Keratinocyte (primary cell): ENCODE results near the gene NDOR1. TPM values are rescaled to one million over a fixed set of nuclear protein-coding genes. Genes with fewer than 3 reads are reported as not detected.

ENCODE experiments used
- DNase-seq: peaks from one replicate; pipeline ENCODE4 v3.0.0-alpha.2; 2011; ENCODE audit warnings: low read depth, missing footprints, low spot score
- FAIRE-seq: peaks from 2 replicates; lab custom pipeline; 2011; peaks lifted over from hg19 to GRCh38; lab: Jason Lieb, UNC
- H2AFZ ChIP-seq: 2 replicates; pipeline ENCODE4 v1.6.0; 2012; ENCODE audit warnings: low read length, control low read depth, inconsistent platforms; ENCODE audit not compliant: control insufficient read depth
- H3K27ac ChIP-seq: 2 replicates; pipeline ENCODE4 v1.5.1; 2011; ENCODE audit warnings: low read length; ENCODE audit not compliant: control insufficient read depth, insufficient read depth
- H3K27me3 ChIP-seq: 3 replicates; pipeline ENCODE4 v1.6.0; 2011; ENCODE audit warnings: low read length; ENCODE audit not compliant: control insufficient read depth, insufficient read depth; ENCODE audit errors: extremely low read depth
- H3K36me3 ChIP-seq, 2 experiments: 2 replicates in 1 of 2; 3 replicates in 1 of 2; pipeline ENCODE4 v1.5.1; 2011; ENCODE audit warnings: low read length in 2 of 2, mild to moderate bottlenecking in 1 of 2; ENCODE audit not compliant: control insufficient read depth in 2 of 2, insufficient read depth in 2 of 2; ENCODE audit errors: extremely low read depth in 1 of 2
- H3K4me1 ChIP-seq: 3 replicates; pipeline ENCODE4 v1.5.1; 2011; ENCODE audit warnings: low read length; ENCODE audit not compliant: control insufficient read depth, insufficient read depth; ENCODE audit errors: extremely low read depth
- H3K4me2 ChIP-seq: 3 replicates; pipeline ENCODE4 v1.6.0; 2011; ENCODE audit warnings: low read depth, low read length; ENCODE audit not compliant: control insufficient read depth, insufficient read depth; ENCODE audit errors: extremely low read depth
- H3K4me3 ChIP-seq, 3 experiments: fragments of 200-600 bp in 1 of 3; sonication (generic) in 1 of 3; 2 replicates in 2 of 3; 3 replicates in 1 of 3; pipeline ENCODE4 v1.5.1; 2011 to 2016; ENCODE audit warnings: low read length in 3 of 3, mild to moderate bottlenecking in 3 of 3, control low read depth in 2 of 3, inconsistent platforms in 1 of 3, low read depth in 1 of 3, mixed read lengths in 1 of 3, mixed run types in 1 of 3, moderate library complexity in 1 of 3; ENCODE audit not compliant: control insufficient read depth in 2 of 3, insufficient read depth in 2 of 3; ENCODE audit errors: extremely low read depth in 1 of 3
- H3K79me2 ChIP-seq: 2 replicates; pipeline ENCODE4 v1.6.0; 2012; ENCODE audit warnings: low read length; ENCODE audit not compliant: control insufficient read depth, insufficient read depth
- H3K9ac ChIP-seq: 3 replicates; pipeline ENCODE4 v1.6.0; 2011; ENCODE audit warnings: low read length; ENCODE audit not compliant: control insufficient read depth, insufficient read depth; ENCODE audit errors: extremely low read depth
- H3K9me1 ChIP-seq: 3 replicates; pipeline ENCODE4 v1.6.0; 2011; ENCODE audit warnings: low read length; ENCODE audit not compliant: control insufficient read depth, insufficient read depth; ENCODE audit errors: extremely low read depth
- H3K9me3 ChIP-seq: 2 replicates; pipeline ENCODE4 v1.5.1; 2012; ENCODE audit warnings: low read depth, low read length; ENCODE audit not compliant: control insufficient read depth
- H4K20me1 ChIP-seq: 3 replicates; pipeline ENCODE4 v1.6.0; 2011; ENCODE audit warnings: low read length; ENCODE audit not compliant: control insufficient read depth, insufficient read depth; ENCODE audit errors: extremely low read depth
- CTCF ChIP-seq, 3 experiments: IDR thresholded peaks in 1 of 3; conservative IDR thresholded peaks in 1 of 3; optimal IDR thresholded peaks in 1 of 3; 2 replicates in 2 of 3; 3 replicates in 1 of 3; pipeline versions ENCODE3 to v1.5.1; 2011; ENCODE audit warnings: low read length in 3 of 3, mild to moderate bottlenecking in 3 of 3, moderate library complexity in 2 of 3, control low read depth in 1 of 3, inconsistent platforms in 1 of 3; ENCODE audit not compliant: insufficient read depth in 2 of 3; ENCODE audit errors: extremely low read depth in 1 of 3
- EZH2 ChIP-seq: IDR thresholded peaks from one replicate; pipeline ENCODE4 v1.6.1; 2012; ENCODE audit warnings: inconsistent platforms, mild to moderate bottlenecking, low read length, moderate library complexity
- dilution Hi-C: fragments of 300-500 bp; cut with MboI; formaldehyde crosslinking; loops from one replicate; pipeline ENCODE4 v1.7.0; 2020; ENCODE audit warnings: low sequenced_read_pairs; ENCODE audit not compliant: extremely low pct_ligation_motif_present
- polyA plus RNA-seq, 5 experiments: library from polyadenylated mRNA; depleted of rRNA in 3 of 5; stranded (reverse) in 3 of 5; stranded (forward) in 1 of 5; unstranded in 1 of 5; fragments of >200 nt; gene quantifications; 1 replicate in 1 of 5; 2 replicates in 3 of 5; 3 replicates in 1 of 5; pipeline versions ENCODE4 v1.2.1 to v1.2.3, GENCODE V29; 2011 to 2012; ENCODE audit warnings: missing spikeins in 2 of 5, low read depth in 1 of 5, low replicate concordance in 1 of 5

Gene NDOR1
- polyA plus RNA-seq, 1 donor (not counting 4 experiments of a cell fraction or from before 2014, with no cell fraction given) = 3.9 TPM

- dilution Hi-C loops = no loop called here
- no peak for TF ChIP-seq EZH2
- no peak for TF ChIP-seq CTCF (optimal IDR thresholded peaks at IDR 0.05 in 1 of 3, IDR thresholded peaks at IDR 0.05 in 1 of 3, conservative IDR thresholded peaks at IDR 0.05 in 1 of 3; ENCODE audit: extremely low read depth in 1 of 3, insufficient read depth in 2 of 3, low read length in 3 of 3)
- no peaks in the 10 kb centered on the region for H3K9me3 ChIP-seq
- H2AFZ ChIP-seq = no peak overlapping the region
- H4K20me1 ChIP-seq = no peaks in the 10 kb centered on the region
- FAIRE-seq = no peak
- H3K27me3 ChIP-seq = peaks cover 15% of the 10 kb centered on the region
- H3K4me3 ChIP-seq = no peak overlapping the region
- no peak overlapping the region for H3K4me2 ChIP-seq
- DNase-seq = no peak
- H3K36me3 ChIP-seq = no peaks in the 10 kb centered on the region
- H3K9ac ChIP-seq = no peak overlapping the region
- peaks cover 23% of the 10 kb centered on the region for H3K4me1 ChIP-seq
- H3K79me2 ChIP-seq = no peaks in the 10 kb centered on the region
- H3K27ac ChIP-seq = no peak overlapping the region
- no peaks in the 10 kb centered on the region for H3K9me1 ChIP-seq
These were observed 24.6 kb downstream of the NDOR1 start for GRCh38 chr9:137229903-137230704.

DNA sequence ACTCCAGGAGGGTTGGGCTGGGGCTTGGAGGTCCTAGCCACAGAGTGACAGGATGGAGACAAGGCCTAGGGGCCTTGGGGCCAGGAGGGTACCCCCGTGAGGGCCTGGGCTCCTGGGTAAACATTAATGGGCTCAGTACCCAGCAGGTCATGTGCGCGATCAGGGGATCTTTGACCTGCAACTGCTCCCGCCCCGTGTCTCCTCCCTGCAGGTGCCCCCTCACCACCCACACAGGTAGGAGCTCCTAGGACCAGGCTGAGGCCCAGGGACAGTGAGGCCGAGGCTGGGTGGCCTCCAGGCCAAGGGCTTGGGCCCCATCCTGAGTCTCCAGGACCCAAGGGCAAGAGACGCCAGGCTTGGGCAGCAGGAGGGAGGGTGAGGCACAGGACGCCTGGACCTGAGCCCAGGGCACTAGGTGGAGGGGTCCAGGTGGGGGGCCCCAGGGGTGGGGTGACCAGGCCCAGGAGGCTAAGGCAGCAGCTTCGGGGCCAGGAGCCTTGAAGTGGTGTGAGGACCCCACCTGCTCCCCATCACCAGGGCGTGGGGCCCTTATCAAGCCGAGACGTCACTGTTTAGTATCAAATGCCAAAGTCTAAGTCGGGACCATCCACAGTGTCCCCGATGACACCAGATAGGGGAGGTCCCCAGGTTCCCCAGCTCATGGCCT is 25.3 kb downstream of the NDOR1 start, which contains the start of gene SLC34A3:
TSS of gene SLC34A3 (plus strand) at position 197 of the 667 bp plus-strand sequence. CDS start 802 bp downstream, outside the sequence.
- Histone ChIP-seq H3K4me3 (no peak within 1 kb of the TSS), H3K4me1 (peaks cover 18% of the 10 kb centered on the region), H3K27ac (no peak within 1 kb of the TSS), H3K79me2 (no peaks in the 10 kb centered on the region), H3K9ac (no peak within 1 kb of the TSS), H3K36me3 (no peaks in the 10 kb centered on the region), H2AFZ (no peak within 1 kb of the TSS), H3K27me3 (peaks cover 15% of the 10 kb centered on the region), H3K9me1 (no peaks in the 10 kb centered on the region), H3K9me3 (no peaks in the 10 kb centered on the region), H3K4me2 (no peak within 1 kb of the TSS), H4K20me1 (no peaks in the 10 kb centered on the region)
- DNase-seq = no peak
- dilution Hi-C loops = no loop called here
- TF ChIP-seq CTCF (optimal IDR thresholded peaks at IDR 0.05 in 1 of 3, IDR thresholded peaks at IDR 0.05 in 1 of 3, conservative IDR thresholded peaks at IDR 0.05 in 1 of 3; ENCODE audit: extremely low read depth in 1 of 3, insufficient read depth in 2 of 3, low read length in 3 of 3) = no peak
- no peak for TF ChIP-seq EZH2
- FAIRE-seq = no peak
